NCI-H128 (cell line): ENCODE measurements around the gene DAB2IP.
"Not testable (repeated sequence)": the region's sequence is repeated elsewhere in the genome, so short reads cannot be mapped to it uniquely, and the experiment has no call there.

Source experiments
- DNase-seq: peaks from one replicate; lab custom pipeline; 2025; ENCODE audit not compliant: unreplicated experiment; lab: John Stamatoyannopoulos, UW

DAB2IP gene

DNA sequence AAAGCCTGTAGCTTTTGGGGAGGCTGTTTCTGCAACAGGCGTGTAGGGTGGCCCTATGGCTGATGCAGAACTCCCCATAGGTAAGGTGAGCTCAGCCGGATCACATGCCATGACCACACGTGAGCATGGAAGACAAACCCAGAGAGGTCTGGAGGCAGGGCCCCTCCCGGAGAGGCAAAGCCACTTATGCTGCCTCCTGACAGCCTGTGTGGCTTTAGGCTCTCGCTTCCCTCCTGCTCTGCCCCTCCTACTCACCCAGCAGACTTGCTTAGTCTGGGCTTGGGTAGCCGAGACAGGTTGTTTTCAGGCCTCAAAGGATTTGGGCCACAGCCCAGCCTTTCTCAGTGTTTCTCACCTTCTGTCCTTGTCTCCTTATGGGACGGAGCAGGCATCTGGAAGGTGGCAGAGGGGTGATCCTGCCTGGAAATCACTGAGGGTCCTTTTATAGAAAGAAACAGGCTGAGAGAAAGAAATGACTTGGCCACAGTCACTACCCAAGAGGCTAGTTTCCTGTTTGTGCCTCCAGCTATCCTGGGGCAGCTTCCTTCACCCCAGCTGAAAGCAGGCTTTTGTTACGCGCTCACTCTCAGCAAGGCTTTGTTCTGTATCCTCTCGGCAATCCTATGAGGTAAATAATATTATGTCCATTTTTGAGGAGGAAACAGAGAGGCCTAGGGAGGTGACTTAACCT is 89.9 kb downstream of the DAB2IP start:
- DNase-seq, result no peak

DNA sequence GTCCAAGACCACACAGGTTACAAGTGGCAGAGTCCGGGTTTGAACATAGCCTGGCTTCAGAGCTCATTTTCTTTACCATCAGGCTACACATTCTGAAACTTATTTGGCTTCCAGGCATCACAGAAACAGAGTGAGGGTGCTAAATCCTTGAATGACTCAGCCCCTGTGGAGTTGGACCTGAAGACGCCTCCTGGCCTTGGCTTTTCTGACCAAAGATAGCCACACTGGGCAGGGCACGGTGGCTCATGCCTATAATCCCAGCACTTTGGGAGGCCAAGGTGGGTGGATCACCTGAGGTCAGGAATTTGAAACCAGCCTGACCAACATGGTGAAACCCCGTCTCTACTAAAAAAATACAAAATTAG is 90.5 kb downstream of the DAB2IP start:
- DNase-seq, result not testable (repeated sequence)

DNA sequence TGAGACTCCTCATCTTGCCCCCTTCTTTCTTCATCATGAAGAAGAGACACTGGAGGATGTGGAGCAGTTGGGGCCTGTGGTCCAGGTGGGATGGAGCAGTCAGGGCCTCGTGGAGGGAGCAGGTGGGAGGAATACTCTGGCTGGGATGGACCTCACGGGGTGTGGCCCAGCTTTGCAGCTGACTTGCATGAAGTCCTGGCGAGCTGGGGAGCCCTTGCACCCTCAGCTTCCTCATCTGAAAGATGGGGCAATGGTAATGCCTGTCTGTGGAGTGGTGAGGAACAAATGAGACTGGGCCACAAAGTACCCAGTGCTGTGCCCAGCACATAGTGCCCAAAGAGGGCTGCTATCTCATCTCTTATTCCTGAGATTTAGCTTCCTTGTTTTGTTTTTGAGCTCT is 91.5 kb downstream of the DAB2IP start:
- no peak for DNase-seq

DNA sequence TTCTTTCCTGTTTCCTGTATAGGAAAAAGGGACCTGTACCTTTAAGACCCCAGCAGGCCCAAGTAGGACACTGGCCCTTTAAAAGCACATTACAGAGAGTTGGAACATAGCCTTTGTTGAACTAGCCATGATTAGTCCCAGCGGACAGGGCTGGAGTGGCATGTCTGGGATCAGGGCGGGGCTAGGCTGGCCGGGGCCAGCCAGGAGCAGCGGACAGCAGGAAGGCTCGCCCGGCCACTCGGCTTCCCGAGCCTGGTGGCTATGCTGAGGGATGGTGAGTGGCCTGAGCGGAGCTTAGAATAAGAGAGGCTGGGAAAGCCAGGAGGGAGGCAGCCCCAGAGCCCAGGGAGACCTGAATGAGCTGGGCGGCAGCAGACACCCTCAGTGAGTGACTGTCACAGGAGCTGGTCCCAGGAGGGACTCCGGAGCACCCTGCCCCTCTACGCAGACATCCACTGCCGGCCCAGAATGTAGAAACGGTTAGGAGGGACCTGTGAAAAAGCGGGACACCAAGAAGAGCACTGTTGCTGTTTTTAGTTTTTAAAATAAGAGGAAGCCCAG is 92.1 kb downstream of the DAB2IP start:
- DNase-seq, result no peak

DNA sequence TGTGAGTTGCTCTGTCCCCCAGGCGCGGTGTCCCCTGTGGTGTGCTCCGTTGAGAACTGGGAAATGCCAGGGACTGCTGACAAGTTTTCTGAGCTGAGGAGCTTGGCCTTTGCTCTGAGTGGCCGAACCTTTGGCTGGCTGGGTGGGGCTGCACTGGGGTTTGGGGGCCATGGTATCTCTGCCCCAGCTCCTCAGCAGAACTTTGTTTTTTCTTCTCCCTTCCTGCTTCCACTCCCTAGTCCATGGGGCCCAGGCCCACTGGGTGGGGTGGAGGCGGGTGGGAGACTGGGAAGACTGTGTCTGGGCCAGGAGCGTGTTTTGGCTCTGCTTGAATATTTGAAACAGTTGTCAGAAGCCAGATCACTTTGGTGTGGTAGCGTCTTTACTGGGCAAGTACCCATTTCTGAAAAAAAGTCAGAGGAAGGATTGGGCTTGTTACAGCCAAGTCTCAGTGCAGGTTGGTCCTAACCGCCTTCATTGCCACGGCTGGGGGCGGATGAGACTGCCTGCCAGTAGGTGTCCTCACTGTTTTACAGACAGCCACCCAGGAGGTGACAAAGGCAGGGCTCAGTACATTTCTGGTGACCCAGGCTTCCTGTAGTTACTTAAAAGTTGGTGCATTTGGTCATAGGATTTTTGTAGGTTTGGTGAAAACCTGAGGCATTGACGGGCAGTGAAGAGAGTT is 92.7 kb downstream of the DAB2IP start:
- DNase-seq, result no peak

DNA sequence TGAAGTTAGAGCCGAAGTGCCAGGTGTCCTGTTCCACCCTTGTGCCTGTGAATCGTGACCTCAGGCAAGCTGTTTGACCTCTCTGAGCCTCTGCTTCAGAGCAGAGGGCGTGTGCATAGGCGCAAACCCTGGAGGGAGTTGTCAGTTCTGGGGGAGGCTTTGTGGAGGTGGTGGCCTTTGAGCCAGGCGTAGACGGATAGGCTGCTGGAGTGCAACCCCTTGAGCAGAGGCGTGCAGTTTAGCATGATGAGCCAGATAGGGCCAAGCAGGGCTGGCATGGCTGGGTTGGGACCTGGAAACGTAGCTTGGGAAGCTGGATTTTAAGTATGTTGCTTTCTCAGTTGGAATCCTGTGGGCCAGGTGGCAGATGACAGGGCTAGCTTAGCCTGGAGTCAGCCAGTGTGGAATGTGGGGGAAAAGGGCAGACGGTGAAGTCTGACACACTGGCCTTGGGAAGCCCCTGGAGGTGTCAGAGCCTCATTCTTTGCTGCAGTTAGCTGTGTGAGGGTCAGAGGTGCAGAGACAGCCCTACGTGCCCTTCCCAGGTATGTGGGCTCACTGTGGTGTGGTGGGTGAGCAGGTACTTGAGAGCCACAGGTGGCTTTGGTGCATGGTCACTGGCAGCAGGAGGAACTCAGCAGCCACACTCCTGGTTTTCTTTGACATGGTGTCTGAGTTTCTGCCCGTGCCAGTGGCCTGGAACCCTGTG is 93.4 kb downstream of the DAB2IP start:
- DNase-seq, result no peak

DNA sequence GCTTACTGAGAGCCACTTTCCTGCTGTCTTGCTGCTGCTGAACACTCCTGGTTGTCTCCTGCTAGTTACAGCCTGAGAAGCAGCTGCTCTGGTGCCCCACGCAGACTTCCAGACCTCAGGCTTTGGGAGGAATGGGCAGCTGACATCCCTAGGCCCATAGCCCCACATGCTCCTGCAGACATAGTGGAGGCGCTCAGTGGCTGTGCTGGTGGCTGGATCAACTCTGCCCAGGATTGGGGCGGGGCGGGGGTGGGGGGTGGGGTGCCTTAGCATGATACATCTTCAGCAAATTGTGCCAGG is 93.9 kb downstream of the DAB2IP start:
- DNase-seq, result no peak

DNA sequence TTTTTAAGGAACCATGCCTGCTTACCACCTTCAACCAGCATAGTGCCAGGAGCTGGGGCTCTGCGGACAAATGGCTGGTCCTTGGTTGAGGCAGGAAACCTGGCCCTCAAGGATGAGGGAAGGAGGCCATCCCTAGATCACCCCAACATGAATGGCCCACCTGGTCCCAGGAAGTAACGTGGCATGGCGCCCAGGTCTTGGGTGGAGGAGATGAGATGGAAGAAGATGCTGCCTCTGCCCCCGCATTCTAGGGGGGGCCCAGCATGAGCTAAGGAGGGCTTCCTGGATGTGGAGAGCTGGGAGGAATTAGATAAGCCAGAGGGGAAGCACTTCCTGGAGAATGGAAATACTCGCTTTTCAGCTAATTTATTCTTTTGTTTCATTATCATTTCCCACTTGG is 95.0 kb downstream of the DAB2IP start:
- DNase-seq, result no peak

DNA sequence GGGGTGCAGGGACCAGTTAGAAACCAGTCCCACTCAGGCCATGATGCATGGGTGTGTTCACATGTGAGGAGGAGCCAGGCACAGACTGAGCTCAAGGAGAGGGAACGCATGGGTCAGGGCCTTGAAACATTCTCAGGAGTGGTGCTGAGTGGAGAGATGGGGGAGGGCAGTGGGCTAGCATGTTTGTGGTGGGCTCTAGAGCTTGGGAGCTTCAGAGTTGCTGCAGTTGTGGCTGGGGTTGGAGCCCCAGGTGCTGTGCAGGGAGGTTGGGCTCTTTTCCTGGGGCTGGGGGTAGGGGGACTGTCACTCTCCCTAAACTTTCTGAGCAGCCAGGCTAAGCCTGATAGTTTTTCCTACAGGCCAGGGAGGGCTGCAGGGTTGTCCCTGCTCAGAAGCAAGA is 95.4 kb downstream of the DAB2IP start:
- DNase-seq, result no peak

DNA sequence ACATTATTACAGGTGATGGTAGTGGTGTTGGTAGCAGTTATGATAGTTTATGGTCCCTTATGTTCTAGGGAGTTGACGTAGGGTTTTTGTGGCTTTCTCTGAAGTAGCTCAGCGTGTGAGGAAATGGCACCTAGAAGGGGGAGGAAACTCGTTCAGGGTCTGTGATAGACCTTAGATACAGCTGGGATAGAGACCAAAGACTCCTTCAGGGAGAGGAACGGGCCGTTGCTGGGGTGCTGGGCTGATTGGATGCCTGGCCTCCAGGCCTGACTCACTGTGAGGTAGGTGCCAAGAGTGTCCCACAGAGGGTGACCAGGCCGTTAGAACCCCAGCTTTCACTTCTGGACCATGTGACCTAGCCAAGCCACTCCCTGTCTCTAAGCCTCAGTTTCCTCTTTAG is 96.6 kb downstream of the DAB2IP start:
- DNase-seq, result no peak

DNA sequence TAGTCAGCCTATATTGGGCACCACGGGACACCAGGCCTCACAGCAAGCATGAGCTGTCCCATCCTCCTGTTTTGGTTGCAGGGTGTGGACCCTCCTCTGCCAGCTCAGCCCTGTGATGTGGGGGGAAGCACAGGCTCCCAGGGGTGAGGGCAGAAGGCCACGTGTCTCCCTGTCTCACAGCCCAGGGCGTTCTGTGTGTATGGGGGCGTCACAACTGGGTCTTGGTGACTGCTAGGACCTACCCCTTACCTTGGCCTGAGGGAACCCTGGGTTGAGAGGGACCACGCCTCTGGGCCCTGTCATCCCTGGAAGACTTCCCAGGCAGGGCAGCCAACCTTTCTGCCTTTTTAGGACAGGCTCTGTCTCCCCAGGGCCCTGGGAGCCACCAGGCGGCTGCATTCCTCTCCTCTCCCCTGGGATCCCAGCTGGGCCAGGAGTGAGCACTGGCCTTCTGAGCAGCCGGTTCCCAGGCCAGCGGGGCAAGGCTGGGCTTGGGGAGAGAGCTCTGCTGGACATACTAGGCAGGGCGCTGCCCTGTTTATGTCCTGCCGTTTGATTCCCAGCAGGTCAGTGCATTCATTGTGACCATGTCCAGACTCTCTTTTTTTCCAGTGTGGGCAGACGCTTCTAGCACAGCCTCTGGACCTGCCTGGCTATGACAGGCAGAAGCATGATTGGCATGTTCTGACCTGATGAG is 97.4 kb downstream of the DAB2IP start:
- no peak for DNase-seq

DNA sequence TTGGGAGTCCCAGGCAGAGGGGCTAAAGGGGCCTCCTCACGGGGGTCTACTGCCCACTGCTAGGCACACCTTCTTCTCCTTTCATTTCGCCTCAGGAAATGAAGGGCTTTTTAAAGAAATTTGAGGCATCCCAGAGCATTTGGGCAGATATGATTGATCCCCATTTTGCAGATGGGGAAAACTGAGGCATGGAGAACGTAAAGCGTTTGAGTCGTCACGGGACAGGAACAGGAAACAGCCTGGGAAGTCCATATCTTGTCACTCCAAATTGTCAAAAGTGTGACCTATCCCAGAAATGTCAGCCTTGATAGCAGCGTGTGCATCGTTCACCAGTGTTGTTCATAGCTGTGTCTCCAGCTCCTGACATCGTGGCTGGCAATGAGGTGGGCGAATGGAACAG is 98.2 kb downstream of the DAB2IP start:
- no peak for DNase-seq

DNA sequence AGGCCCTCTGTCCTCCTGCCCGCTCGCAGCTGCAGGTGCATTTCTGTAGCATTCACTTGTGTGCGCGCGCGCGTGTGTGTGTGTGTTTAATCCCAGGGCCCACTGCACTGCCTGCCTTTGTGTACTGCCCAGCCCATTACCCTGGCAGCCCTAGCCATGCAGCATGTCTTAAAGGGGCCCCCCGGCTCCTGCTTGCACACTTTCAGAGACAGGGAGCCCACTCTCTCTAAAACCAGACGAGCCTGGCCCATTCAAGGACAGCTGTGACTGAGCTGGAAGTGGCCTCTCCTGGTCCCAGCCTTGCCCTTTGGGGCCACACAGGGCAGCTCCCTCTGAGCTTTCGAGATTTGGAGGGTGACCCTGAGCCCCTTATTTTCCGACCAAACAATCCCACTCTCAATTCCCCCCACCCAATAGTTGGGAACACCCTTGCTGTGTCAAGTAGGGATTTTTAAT is 98.9 kb downstream of the DAB2IP start:
- no peak for DNase-seq

DNA sequence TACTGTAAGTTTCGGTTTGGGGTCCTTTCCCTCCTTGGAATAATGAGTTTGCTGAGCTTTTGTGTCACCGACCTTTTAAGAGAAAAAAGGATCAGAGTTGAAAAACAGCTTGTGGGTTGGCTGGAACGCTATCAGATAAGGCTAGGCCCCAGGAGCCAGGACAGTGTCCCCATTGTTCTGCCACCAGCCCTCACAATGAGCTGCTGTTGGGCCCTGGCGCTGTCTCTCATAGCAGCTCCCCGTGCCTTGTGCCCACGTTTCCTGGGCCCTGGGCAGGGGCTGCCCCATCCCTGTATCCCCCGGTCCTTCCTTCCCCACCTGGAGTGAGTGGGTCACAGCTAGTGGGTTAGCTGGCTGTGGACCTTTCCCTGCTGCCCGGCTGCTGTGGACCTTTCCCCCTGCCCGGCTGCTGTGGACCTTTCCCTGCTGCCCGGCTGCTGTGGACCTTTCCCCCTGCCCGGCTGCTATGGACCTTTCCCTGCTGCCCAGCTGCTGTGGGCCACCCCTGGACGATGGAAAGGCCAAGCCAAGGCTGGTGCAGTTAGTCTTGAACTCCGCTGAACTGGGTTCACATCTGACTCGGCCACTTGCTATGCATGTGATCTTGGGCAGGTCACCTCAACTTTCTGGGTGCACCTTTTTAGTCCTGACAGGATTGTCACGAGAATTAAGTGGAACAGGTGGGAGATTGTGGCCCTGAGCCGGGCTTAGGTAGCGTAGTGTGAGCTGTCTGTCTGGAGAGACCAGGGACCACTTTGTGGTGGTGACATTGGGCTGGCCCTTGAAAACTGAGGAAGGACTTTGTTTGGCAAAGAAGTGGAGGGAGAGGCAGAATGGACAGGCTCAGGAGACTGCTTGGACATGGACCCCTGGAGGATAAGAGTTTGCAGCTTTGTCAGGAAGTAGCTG is 99.5 kb downstream of the DAB2IP start:
- no peak for DNase-seq

DNA sequence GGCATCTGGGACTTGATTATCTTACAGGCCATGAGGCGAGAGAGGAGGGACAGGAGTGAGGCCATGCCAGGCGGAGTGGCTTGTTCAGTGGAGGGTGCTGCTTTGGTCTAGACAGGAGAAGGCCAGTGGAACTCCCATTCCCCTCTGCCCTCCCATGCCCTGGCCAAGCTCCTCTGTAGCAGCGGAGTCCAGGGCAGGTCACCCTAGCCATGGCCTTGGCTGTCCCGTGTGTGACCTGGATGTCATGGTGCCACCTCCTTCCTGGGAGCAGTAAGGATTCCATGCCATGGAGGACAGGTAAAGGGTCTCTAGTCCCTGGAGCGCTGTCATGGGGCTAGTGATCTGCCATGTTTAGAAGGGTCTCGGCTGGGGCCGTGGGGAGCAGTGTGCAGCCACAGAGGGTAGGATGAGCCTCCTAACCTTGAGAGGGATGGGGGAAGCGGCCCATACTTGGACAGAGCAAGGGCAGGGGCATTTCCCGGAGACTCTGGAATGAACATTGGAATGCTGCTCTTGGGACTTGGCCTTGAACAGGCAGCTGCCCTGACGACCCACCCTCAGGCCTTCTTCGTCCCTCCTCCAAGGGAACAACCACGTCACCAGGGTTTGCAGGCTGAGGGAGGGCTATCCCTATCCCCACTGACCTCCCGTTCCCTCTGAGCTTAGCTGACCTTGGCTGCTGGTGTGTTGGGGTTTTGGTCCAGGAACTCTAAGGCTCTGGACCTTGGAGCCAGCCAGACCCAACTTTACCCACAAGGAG is 100.4 kb downstream of the DAB2IP start:
- no peak for DNase-seq

DNA sequence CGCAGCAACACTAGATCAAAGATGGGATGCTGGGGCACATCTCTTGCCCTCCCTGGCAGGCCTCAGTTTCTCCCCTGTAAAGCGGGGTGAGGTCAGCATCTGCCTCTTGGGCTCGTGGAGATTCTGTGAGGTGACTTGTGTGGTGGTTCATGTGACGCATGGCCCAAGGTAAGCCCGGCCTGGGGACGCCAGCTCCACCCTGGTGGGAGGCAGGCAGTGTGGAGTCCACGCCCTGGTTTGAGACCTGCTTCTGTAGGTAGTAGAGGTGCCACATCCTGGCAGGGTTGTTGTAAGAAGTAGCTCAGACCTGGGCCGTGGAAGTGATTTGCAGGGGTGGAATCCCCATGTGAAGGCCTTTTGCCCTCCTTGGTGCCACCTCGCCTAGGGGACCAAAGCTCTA is 101.5 kb downstream of the DAB2IP start:
- no peak for DNase-seq

DNA sequence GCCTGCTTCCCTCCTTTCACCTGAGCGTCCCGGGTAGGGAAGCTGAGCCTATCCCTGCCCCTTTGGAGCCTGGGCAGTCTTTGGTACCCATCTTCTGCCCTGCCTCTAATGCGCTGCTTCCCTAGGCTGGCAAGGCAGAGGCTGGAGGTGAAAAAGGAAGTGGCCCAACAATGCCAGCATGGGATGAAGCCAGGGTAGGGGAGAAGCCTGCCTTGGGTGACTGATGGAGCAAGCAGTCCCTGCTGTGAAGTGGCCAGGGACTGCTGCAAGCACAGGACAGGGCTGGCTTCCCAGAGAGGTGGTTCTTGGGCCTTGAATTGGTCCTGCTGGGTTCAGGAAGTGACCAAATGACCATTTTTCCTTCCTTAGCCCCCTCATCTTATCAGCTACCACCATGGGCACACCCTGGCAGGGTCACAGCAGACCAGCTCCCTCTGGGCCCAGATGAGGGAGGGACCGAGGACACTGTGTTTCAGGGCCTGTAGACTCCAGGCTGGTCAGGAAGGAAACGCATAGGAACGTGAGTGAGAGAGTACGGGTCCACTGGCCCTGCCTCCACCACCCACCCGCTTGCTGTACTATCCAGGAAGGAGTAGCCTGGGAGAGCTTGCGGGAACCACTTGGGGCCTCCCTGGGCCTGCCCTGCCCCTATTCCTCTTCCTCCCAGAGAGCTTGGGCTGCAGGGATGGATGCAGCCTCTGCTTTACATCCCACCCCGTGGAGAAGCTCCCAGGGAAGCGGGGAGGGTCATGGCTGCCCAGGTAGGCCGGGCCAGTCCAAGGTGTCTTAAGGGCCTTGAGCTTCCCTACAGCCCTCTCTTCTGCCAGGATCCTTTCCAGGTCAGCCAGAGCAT is 102.6 kb downstream of the DAB2IP start:
- DNase-seq, result no peak

DNA sequence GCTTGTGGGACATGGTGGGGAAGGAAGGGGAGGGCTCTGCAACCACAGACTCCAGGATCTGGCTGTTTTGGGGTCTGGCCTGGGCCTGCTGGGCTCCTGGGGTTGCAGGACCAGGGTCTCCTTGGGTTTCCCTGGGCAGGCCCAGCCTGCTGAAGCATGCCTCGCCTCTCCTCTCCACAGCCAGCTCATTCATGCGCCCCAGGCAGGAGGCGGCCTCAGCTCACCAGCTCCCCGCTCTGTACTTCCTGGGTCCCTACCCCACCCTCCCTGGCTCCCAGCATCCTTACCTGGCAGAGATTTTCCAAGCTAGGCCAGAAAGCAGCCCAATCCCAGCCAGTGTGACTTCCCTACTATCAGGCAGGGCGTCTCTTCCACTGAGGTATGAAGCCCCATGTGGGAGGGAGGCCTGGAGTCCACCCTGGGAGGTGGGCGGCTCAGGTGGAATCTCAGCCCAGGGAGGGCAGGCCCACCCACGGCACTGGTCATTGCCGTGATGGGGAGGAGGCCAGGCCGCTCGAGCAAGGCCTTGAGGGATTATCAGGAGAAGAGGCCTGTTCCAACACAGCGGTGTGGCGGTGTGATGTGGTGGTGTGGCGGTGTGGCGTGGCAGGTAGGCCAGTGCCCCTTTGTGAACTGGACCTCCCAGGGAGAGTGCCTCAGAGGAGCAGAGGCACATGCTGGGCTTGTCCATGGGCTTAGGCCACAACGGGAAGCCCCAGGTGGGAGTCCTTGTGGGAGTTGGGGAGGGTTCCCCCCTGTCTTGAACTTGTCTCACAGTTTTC is 103.4 kb downstream of the DAB2IP start:
- no peak for DNase-seq
